Femur (tissue), 1 donor: ENCODE data around the gene OTOP1.
"Not testable (repeated sequence)": the region's sequence is repeated elsewhere in the genome, so short reads cannot be mapped to it uniquely, and the experiment has no call there.

Source experiments
- DNase-seq: peaks from one replicate; pipeline ENCODE4 v3.0.0-alpha.2; 2017

OTOP1 gene

GRCh38 chr4:4160956-4161665 lies 65.6 kb downstream of the OTOP1 start:
- not testable (repeated sequence) for DNase-seq

GRCh38 chr4:4145622-4146021 lies 81.1 kb downstream of the OTOP1 start:
- not testable (repeated sequence) for DNase-seq

GRCh38 chr4:4143376-4143775 lies 83.4 kb downstream of the OTOP1 start:
- DNase-seq, result not testable (repeated sequence)

- DNase-seq, result not testable (repeated sequence)
These were observed 84.0 kb downstream of the OTOP1 start for GRCh38 chr4:4142679-4143078.

- DNase-seq, result not testable (repeated sequence)
These were observed 85.5 kb downstream of the OTOP1 start for GRCh38 chr4:4141186-4141585.
